Activated T-helper 17 cell treated with anti-CD3 and anti-CD28 coated beads, Interleukin-2, amount 50 U/mL, for 72 hours (primary cell): ENCODE results near the gene RHNO1. TPM values are rescaled to one million over a fixed set of nuclear protein-coding genes. Genes with fewer than 3 reads are reported as not detected.

Experiments
- ATAC-seq: fragments of 150-1000 bp; cut with Tn5 transposase; replicated peaks from 2 replicates; pipeline ENCODE4 v1.10.0; 2021; ENCODE audit warnings: mild to moderate bottlenecking, moderate library complexity
- H3K27ac Mint-ChIP-seq: one replicate; pipeline ENCODE4 v1.8.0; 2022; ENCODE audit warnings: mixed read lengths
- H3K27me3 Mint-ChIP-seq: one replicate; pipeline ENCODE4 v1.8.0; 2022; ENCODE audit warnings: mixed read lengths
- H3K36me3 Mint-ChIP-seq: one replicate; pipeline ENCODE4 v1.8.0; 2022; ENCODE audit warnings: low read depth, mild to moderate bottlenecking, mixed read lengths
- H3K4me1 Mint-ChIP-seq: one replicate; pipeline ENCODE4 v1.8.0; 2022; ENCODE audit warnings: mixed read lengths
- H3K4me3 Mint-ChIP-seq: one replicate; pipeline ENCODE4 v1.8.0; 2022; ENCODE audit warnings: mild to moderate bottlenecking, mixed read lengths
- H3K9me3 Mint-ChIP-seq: one replicate; pipeline ENCODE4 v1.8.0; 2022; ENCODE audit warnings: mixed read lengths
- total RNA-seq, 2 donors: library from RNA; stranded (reverse); gene quantifications; one replicate each; pipeline ENCODE4 v1.2.3, GENCODE V29; 2022

RHNO1 gene, protein sequence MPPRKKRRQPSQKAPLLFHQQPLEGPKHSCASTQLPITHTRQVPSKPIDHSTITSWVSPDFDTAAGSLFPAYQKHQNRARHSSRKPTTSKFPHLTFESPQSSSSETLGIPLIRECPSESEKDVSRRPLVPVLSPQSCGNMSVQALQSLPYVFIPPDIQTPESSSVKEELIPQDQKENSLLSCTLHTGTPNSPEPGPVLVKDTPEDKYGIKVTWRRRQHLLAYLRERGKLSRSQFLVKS
- total RNA-seq = 10 to 100 TPM; 39.4 to 52.3 TPM

DNA sequence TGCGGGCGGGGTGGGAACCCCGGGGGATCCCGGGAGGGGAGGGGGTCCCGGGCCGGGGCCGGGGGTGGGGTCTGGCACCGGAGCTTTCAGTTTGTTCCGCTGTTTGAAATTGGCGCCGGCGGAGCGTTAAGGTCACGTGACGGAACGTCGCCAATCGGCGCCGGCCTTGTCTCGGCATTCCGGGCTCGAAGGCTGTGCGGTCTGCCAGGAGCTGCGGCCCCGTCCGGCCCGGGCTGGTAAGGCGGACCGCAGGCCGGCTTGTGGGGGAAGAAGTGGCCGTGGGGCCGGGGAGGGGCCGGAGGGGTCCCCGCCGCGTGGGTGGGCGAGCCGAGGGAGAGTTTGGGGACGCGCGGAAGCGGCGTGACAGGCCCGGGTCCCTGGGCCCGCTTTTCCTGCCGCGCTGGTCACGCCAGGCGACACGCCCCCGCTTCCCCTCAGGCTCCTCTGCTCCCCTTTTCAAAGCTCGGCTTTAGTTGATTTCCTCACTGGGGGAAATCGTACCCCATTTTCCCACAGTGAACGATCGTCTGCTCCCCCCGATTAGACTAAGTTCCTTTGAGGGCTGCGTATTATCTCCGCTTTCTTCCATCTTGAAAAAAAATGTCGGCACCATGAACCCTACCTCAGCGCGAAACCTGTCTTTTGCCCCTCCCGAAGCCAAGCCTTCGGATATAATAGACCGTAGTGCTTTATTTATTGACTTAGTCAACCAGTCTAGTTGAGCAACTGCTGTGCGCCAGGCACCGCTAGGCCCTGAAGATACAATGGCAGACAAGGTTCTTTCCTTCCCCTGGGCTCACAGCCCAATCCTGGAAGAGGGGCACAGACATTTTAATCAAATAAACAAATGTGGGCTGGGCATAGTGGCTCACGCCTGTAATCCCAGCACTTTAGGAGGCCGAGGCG, at the start of gene RHNO1, which contains the start of gene FOXM1:
RHNO1 (plus strand) TSS at position 177 of the 906 bp plus-strand sequence. CDS start 8,144 bp downstream, outside the sequence.
FOXM1 (minus strand) TSS at position 128 of the 906 bp plus-strand sequence. CDS start 2,696 bp downstream, outside the sequence.
- Mint-ChIP-seq H3K4me3 (peak within 1 kb of the TSS; percentile 91), H3K4me1 (peaks cover 26% of the 10 kb centered on the region), H3K36me3 (peaks cover 64% of the 10 kb centered on the region), H3K9me3 (no peaks in the 10 kb centered on the region), H3K27ac (peak within 1 kb of the TSS; percentile 90), H3K27me3 (no peaks in the 10 kb centered on the region)
- ATAC-seq = peak; percentile 79

DNA sequence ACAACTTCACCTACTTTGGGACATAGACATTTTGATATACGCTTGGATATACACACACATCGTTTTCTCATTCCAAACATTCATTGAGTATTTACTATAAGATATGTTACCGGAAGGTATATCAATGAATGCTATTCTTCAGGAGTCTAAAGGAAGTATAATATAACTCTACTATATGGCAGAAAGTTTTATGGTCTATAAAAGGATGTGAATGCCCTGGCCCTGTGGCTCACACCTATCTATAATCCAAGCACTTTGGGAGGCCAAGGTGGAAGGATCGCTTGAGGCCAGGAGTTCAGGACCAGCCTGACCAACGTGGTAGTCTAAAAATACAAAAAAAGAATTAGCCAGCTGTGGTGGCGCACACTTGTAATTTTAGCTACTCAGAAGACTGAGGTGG, 47.7 kb upstream of the RHNO1 start:
- Mint-ChIP-seq H3K27me3 (no peaks in the 10 kb centered on the region), H3K27ac (no peak overlapping the region), H3K4me1 (peaks cover 3% of the 10 kb centered on the region), H3K9me3 (no peaks in the 10 kb centered on the region), H3K36me3 (peaks cover 80% of the 10 kb centered on the region), H3K4me3 (no peak overlapping the region)
- no peak for ATAC-seq

DNA sequence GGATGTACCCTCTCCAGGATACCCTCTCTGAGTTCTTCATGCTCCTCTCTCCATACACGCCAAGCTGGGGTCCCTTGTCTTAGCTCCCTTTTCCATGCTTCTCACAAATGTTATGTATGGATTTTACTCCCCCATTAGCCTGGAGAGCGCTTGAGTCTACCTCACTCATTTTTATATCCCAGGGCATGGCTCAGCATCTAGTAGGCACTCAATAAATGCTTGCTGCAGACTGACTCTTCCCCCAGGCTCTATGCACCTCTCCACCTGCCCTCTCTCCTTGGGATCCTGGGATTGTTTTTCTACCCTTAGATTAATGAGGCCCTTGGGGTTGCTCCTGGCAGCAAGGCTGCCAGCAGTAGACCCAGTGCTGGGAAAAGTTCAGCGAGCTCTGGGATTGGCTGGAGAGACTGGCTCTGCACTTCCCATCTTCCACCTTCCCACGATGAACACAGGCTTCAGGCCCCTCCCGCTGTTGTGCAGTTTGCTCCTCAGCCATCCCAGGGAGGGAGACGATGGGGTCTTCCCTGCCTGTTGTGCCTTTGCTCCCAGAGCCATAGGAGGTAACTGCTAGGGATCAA, 44.4 kb upstream of the RHNO1 start:
- no peak for ATAC-seq
- Mint-ChIP-seq H3K36me3 (peaks cover 57% of the 10 kb centered on the region), H3K9me3 (no peaks in the 10 kb centered on the region), H3K4me1 (no peaks in the 10 kb centered on the region), H3K4me3 (no peak overlapping the region), H3K27ac (peak overlapping the region; percentile 52), H3K27me3 (no peaks in the 10 kb centered on the region)

DNA sequence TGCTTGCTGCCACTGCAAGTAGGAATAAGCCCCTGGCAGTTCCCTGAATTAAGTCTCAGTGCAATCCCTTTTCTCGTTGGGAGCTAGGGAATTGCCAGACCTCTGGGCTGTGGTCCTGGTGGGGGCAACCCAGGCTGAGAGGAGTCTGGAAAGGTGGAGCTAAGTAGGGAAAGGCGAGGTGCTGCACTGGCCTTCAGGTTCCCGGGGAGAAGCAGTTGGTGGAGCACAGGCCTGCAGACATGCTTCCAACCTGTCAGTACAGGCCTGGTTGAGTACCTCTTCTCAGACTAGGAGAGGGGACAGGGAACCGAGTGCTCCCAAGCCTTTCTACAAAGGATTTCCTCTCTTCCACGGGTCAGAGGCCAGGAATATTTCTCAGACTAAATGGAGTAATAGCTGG, 43.7 kb upstream of the RHNO1 start:
- Mint-ChIP-seq H3K4me3 (no peak overlapping the region), H3K4me1 (no peaks in the 10 kb centered on the region), H3K9me3 (no peaks in the 10 kb centered on the region), H3K27ac (no peak overlapping the region), H3K27me3 (no peaks in the 10 kb centered on the region), H3K36me3 (peaks cover 57% of the 10 kb centered on the region)
- ATAC-seq = no peak

DNA sequence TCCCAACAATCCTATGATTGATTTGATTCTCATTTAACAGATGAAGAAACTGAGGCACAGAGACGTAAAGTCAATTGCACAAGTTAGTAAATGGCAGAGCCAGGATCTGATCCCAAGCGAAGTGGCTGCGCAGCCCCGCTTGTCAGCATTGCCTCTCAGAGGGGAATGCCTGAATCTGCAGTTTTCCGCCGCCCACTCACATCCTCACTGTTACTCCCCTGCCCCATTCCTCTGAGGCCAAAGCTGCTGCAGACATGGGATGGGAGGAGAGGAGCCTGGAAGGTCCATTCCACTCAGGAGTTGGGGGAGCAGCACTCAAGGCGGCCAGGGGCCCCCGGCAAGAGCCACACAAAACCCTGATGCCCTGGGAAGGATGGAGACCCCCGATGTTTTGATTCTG, 43.2 kb upstream of the RHNO1 start:
- no peak overlapping the region for H3K27ac Mint-ChIP-seq

GRCh38 chr12:2834581-2835491, 42.2 kb upstream of the RHNO1 start, which contains the start of gene NRIP2:
Gene NRIP2, minus strand, starts transcription at chr12:2835035. Its CDS starts 52 bp downstream, at chr12:2834983.
- ATAC-seq = no peak
- Mint-ChIP-seq H3K9me3 (no peaks in the 10 kb centered on the region), H3K4me3 (no peak within 1 kb of the TSS), H3K36me3 (peaks cover 59% of the 10 kb centered on the region), H3K4me1 (no peaks in the 10 kb centered on the region), H3K27ac (no peak within 1 kb of the TSS), H3K27me3 (no peaks in the 10 kb centered on the region)

More for the DNA sequence above, 43.2 kb upstream of the RHNO1 start:
- no peak overlapping the region for H3K4me3 Mint-ChIP-seq
- no peak for ATAC-seq
- peaks cover 57% of the 10 kb centered on the region for H3K36me3 Mint-ChIP-seq
- H3K27me3 Mint-ChIP-seq = no peaks in the 10 kb centered on the region
- H3K9me3 Mint-ChIP-seq = no peaks in the 10 kb centered on the region
- H3K4me1 Mint-ChIP-seq = no peaks in the 10 kb centered on the region

- no peak overlapping the region for H3K4me3 Mint-ChIP-seq
- no peaks in the 10 kb centered on the region for H3K4me1 Mint-ChIP-seq
- no peak overlapping the region for H3K27ac Mint-ChIP-seq
- H3K9me3 Mint-ChIP-seq = no peaks in the 10 kb centered on the region
- no peaks in the 10 kb centered on the region for H3K27me3 Mint-ChIP-seq
- ATAC-seq = no peak
- H3K36me3 Mint-ChIP-seq = peaks cover 58% of the 10 kb centered on the region
These were observed 41.2 kb upstream of the RHNO1 start for GRCh38 chr12:2835691-2836403.

GRCh38 chr12:2836574-2836973, 40.4 kb upstream of the RHNO1 start:
- Mint-ChIP-seq H3K9me3 (no peaks in the 10 kb centered on the region), H3K4me1 (no peaks in the 10 kb centered on the region), H3K36me3 (peaks cover 55% of the 10 kb centered on the region), H3K4me3 (no peak overlapping the region), H3K27me3 (no peaks in the 10 kb centered on the region), H3K27ac (no peak overlapping the region)
- no peak for ATAC-seq

- no peak for ATAC-seq
These were observed 35.9 kb upstream of the RHNO1 start for GRCh38 chr12:2841056-2841650.

DNA sequence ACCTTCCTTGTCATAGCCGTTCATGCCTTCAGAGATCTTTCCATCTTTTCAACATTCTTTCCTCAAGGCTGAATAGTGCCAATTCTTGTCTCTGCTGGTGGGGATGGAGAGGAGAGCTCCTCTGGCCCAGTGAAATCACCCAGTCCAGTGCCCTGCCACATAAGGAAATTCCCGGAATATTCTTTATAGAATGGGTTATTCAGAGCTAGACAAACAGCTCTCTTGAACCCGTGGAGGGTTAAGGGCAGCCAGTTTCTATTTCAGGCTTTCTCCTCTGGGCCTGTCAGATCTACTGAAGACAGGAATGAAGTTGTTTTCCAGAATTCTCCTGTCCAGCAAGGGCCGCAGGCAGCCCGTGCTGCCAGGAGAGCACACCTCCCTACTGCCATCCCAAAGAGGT, 34.1 kb upstream of the RHNO1 start:
- no peak overlapping the region for H3K27ac Mint-ChIP-seq
- H3K4me1 Mint-ChIP-seq = no peaks in the 10 kb centered on the region
- no peak for ATAC-seq
- H3K36me3 Mint-ChIP-seq = peaks cover 60% of the 10 kb centered on the region
- no peaks in the 10 kb centered on the region for H3K27me3 Mint-ChIP-seq
- no peak overlapping the region for H3K4me3 Mint-ChIP-seq
- H3K9me3 Mint-ChIP-seq = no peaks in the 10 kb centered on the region

More at GRCh38 chr12:2841056-2841650, 35.9 kb upstream of the RHNO1 start:
- H3K27ac Mint-ChIP-seq = no peak overlapping the region
- H3K9me3 Mint-ChIP-seq = no peaks in the 10 kb centered on the region
- peaks cover 67% of the 10 kb centered on the region for H3K36me3 Mint-ChIP-seq
- no peak overlapping the region for H3K4me3 Mint-ChIP-seq
- no peaks in the 10 kb centered on the region for H3K4me1 Mint-ChIP-seq
- no peaks in the 10 kb centered on the region for H3K27me3 Mint-ChIP-seq

DNA sequence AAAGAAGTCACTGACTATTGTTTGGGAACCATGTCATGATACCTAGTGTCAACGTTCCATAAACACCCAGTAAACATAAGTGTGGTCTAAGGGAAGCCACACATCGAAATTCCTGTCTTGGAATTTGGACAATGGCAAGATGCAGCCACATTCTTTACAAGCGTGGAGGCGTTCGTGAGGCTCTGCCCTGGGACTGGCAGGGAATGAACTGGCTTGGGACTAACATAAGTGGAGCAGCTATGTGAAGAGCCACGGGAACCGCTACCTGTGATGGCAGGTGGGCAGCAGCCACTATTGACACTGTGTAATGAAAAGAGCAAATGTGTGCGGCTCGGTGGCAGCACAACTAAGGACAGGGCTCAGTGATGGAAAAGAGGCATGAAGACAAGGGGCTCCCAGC, 32.2 kb upstream of the RHNO1 start:
- Mint-ChIP-seq H3K27ac (no peak overlapping the region), H3K4me3 (no peak overlapping the region), H3K4me1 (no peaks in the 10 kb centered on the region), H3K36me3 (peaks cover 48% of the 10 kb centered on the region), H3K27me3 (no peaks in the 10 kb centered on the region), H3K9me3 (no peaks in the 10 kb centered on the region)
- no peak for ATAC-seq

DNA sequence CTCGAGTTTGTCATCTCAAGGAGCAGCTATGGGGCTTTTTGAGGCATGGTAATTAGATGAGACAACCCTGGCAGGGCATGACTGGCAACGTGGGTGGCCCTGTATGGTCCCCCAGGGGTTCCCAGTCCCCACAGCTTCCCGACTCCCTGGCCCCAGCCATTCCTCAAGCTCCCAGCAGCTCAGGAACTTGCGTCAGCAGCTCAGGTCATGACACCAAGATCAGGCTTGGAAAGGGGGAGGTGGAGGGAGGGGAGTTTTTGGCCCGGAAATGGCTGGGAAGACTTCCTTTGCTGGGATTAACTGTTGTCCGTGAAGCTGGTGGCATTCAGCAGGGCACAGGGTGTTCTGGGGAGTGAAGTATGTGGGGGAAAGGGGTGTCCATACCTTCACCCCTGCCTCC, 31.7 kb upstream of the RHNO1 start:
- H3K4me1 Mint-ChIP-seq = no peaks in the 10 kb centered on the region
- H3K27ac Mint-ChIP-seq = no peak overlapping the region
- no peak for ATAC-seq
- no peaks in the 10 kb centered on the region for H3K9me3 Mint-ChIP-seq
- H3K4me3 Mint-ChIP-seq = no peak overlapping the region
- H3K36me3 Mint-ChIP-seq = peaks cover 43% of the 10 kb centered on the region
- no peaks in the 10 kb centered on the region for H3K27me3 Mint-ChIP-seq

DNA sequence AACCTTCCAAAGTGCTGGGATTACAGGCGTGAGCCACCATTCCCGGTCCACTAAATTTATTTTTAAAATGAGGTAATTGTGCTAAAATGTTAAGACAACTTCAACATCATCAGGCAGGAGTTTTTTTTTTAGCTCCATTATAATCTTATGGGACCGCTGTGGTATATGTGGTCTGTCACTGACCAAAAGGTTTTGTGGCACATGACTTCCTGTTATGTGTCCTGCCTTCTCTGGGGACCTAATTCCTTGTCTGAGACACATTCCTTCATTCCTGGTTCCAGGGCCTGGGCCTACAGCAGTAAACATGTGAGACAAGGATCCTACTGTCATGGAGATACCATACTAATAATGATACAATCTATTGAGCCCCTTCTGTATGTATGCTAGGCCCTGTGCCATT, 25.1 kb upstream of the RHNO1 start:
- Mint-ChIP-seq H3K4me3 (no peak overlapping the region), H3K27me3 (no peaks in the 10 kb centered on the region), H3K9me3 (no peaks in the 10 kb centered on the region), H3K4me1 (peaks cover 4% of the 10 kb centered on the region), H3K27ac (no peak overlapping the region), H3K36me3 (peaks cover 12% of the 10 kb centered on the region)
- no peak for ATAC-seq
